ENCODE results near the gene GBX2. TPM values are rescaled to one million over a fixed set of nuclear protein-coding genes. Genes with fewer than 3 reads are reported as not detected.

Gene GBX2
- total and polyA plus RNA-seq, 8 donors = 0.06 to 0.10 TPM; not detected in 6

DNA sequence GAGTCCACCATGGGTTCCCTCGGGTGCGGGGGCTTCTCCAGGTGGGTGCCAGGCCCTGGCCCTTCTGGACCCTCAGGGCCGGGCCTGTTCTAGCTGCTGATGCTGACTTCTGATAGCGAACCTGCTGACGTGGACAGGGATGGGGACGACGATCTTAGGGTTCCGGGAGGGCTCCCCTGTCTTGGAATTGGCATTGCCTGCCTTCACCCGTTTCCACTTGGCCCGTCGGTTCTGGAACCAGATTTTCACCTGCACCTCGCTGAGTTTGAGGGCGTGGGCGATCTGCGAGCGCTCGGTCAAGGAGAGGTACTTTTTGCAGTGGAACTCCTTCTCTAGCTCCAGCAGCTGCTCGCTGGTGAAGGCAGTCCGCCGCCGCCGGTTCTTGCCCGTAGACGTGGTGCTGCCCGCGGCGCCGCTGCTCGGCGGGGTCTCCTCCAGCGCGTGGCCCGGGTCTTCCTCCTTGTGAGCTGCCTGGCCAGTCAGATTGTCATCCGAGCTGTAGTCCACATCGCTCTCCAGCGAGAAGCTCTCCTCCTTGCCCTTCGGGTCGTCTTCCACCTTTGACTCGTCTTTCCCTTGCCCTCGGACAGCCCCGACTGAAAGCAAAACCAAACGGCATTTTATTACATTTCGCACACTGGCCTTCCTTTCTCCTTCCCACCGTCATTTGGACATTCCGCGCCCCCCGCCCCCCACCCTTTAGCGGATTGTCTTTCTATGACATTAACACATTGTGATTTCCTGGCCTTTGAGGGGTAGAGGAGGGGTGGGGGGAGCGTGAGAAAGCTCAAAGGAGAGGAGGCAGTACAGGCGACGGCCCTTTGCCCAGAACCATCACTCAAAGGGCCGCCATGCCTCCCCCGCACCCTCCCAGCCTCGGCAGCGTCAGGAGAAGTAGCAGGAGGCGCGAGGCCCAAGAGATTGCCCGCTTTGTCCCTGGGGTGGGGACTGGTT, 2.1 kb downstream of the GBX2 start:
- Histone ChIP-seq H3K4me1 (peaks cover 16 to 43% of the 10 kb centered on the region in 2 donors), H3K27ac (no peak overlapping the region), H3K36me3 (no peaks in the 10 kb centered on the region), H3K27me3 (peaks cover 100% of the 10 kb centered on the region in 2 donors), H3K4me3 (no peak overlapping the region), H3K9me3 (no peaks in the 10 kb centered on the region)
- ATAC-seq (no peak), DNase-seq (no peak)
- intact Hi-C loops (cut with DNase I) = no loop called here
- no peak for TF ChIP-seq CTCF (IDR thresholded peaks at IDR 0.05)

DNA sequence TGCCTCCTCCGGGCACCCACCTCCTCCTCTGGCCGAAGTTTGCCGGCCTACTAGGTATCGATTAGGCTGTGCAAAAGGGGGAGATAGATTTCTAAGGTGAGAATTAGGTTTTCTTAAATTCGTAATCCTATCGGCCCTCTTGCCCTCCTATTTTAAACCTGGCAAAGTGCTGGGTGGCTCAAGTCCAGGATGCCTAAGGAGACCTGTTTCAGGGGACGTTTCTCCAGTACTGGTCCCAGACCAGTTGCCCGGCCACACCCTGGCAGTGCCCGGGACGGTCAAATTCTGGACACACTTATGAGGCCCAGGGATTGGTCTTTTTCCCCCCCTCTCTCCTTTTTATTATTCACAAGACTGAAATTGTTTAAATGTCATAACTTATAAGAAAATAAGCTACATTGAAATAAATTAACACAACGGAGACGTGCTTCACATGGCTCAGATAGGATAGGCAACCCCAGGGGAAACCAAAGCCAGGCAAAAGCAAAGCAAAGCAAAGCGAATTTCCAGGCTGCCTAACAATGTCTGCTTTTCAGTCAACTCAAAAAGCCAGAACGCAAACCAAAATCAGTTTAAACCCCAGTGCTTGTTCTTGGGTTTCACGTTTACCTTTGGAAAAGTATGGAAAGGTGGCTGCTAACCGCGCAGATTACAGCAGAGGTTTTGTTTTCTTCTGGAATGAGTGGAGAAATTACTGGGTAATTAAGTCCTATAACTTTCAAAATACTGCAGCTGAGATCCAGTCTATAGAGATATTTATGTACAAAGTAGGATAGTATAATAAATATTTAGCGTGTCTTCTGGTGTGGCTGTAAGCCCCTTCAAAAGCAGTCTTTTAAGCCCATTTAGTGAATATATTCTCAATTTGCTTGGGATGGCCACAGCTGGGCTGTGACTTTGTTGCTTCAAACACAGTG, 3.0 kb downstream of the GBX2 start:
- TF ChIP-seq CTCF (IDR thresholded peaks at IDR 0.05) = no peak
- ATAC-seq = no peak
- Histone ChIP-seq H3K4me3 (no peak overlapping the region), H3K27me3 (peaks cover 98 to 100% of the 10 kb centered on the region in 2 donors), H3K27ac (no peak overlapping the region), H3K36me3 (no peaks in the 10 kb centered on the region), H3K4me1 (peaks cover 16 to 43% of the 10 kb centered on the region in 2 donors), H3K9me3 (no peaks in the 10 kb centered on the region)
- intact Hi-C loops (cut with DNase I) = no loop called here
- no peak for DNase-seq

DNA sequence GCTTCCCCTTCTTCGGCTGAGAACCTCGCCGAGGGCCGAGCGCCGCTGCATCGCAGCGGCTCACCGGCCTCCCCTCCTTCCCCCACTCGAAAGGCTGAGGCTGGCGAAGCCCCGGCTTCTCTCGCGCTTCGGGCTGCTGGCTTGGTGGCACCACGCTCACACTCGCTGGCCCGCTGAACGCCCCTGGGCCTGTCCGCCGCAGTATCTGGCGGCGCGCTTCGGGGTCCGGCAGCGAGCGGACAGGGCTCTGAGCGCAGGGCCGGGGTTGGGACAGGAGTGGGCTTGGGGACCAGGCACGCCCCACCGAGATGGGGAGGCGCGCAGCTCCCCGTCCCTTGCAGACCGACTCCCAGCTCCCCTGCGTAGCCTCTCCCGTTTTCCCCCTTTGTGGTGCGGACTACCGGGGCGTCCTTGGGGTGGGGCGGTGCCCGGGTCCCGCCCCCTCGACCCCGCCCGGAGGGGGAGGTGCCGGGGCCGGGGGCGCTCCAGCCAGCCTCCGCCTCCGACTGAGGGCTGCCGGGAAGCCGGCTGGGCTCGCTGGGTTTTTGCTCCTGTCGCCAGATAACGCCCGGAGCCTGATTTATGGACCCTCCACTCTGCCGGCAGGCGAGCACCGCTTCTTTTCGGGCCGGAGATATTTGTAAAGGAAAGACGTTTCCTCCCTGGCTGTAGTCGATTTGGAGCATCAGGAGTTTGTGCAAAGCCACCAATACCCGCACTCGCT, 3.8 kb downstream of the GBX2 start:
- H3K4me1 ChIP-seq = peaks cover 16 to 43% of the 10 kb centered on the region in 2 donors
- H3K36me3 ChIP-seq = no peaks in the 10 kb centered on the region
- ATAC-seq (peak; percentile 20), DNase-seq (no peak)
- H3K27me3 ChIP-seq = peaks cover 96 to 100% of the 10 kb centered on the region in 2 donors
- no peak overlapping the region for H3K27ac ChIP-seq
- intact Hi-C loops (cut with DNase I) = no loop called here
- no peak for TF ChIP-seq CTCF (IDR thresholded peaks at IDR 0.05)
- no peaks in the 10 kb centered on the region for H3K9me3 ChIP-seq
- H3K4me3 ChIP-seq = peak overlapping the region in 1 of 2 donors; percentile 4

- H3K27me3 ChIP-seq = peaks cover 96 to 100% of the 10 kb centered on the region in 2 donors
- no peaks in the 10 kb centered on the region for H3K36me3 ChIP-seq
Measured at GRCh38 chr2:236163471-236164200, 4.5 kb downstream of the GBX2 start.

More at GRCh38 chr2:236163471-236164200, 4.5 kb downstream of the GBX2 start:
- intact Hi-C loops (cut with DNase I) = no loop called here
- peak overlapping the region in 1 of 2 donors; percentile 4 for H3K4me3 ChIP-seq
- ATAC-seq = no peak
- no peak overlapping the region for H3K27ac ChIP-seq
- H3K4me1 ChIP-seq = peaks cover 16 to 41% of the 10 kb centered on the region in 2 donors
- no peak for DNase-seq
- TF ChIP-seq CTCF (IDR thresholded peaks at IDR 0.05) = no peak
- no peaks in the 10 kb centered on the region for H3K9me3 ChIP-seq
